ENCODE results near the gene CAMKK1.

Gene CAMKK1

DNA sequence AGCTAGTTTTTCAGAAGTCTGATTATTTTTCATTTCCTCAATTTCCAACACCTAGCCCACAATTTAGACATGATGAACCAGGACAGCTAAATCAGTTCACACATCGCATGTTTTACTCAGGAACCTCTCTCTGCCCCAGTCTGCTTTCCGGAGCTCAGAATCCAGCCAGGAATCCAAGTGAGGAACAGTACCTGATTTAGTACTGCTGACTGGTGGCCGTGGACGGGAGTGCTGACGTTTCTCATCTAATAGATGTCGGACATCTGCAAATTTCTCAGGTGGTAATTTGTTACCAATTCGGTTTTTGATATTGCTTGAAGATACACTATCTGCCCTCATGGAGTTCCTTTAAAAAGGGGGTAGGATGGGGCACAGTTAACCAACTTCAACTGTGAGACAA is 76.9 kb downstream of the CAMKK1 start:
- no peak for ATAC-seq
- TF ChIP-seq ZFP30 (CRISPR knock-in tag; IDR thresholded peaks at IDR 0.05) (no peak), ISL1 (CRISPR knock-in tag; IDR thresholded peaks at IDR 0.05) (no peak)

DNA sequence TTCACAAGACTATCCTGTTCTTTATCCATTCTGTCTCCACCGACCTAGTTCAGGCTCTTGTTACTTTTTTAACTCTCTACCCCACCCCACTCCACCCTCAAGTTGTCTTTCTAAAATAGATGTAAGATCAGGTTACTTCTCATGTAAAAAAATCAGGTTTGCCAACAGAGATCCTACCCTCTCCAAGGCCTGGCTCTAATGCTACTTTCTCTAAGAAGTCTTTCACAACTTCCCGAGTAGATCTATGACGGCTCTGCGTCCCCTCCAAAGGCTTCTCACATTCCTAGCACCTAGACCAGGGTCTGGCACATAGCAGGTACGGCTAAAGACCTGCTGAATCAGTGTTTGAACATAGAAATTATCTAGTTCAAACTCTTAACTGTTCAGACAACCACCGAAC is 77.7 kb downstream of the CAMKK1 start:
- TF ChIP-seq TCF4 (CRISPR knock-in tag; IDR thresholded peaks at IDR 0.05; ENCODE audit: borderline replicate concordance) (no peak), ISL1 (CRISPR knock-in tag; IDR thresholded peaks at IDR 0.05) (no peak), SNAI2 (CRISPR knock-in tag; IDR thresholded peaks at IDR 0.05) (no peak), ZFP30 (CRISPR knock-in tag; IDR thresholded peaks at IDR 0.05) (no peak), RARB (CRISPR knock-in tag; IDR thresholded peaks at IDR 0.05) (no peak), TOX (CRISPR knock-in tag; IDR thresholded peaks at IDR 0.05; ENCODE audit: borderline replicate concordance) (no peak), ZFP3 (CRISPR knock-in tag; IDR thresholded peaks at IDR 0.05) (no peak), ZNF70 (CRISPR knock-in tag; IDR thresholded peaks at IDR 0.05) (no peak), OSR1 (CRISPR knock-in tag; IDR thresholded peaks at IDR 0.05) (no peak), ARNTL (CRISPR knock-in tag; IDR thresholded peaks at IDR 0.05; ENCODE audit: borderline replicate concordance, low read depth) (no peak), ZC3H10 (CRISPR knock-in tag; IDR thresholded peaks at IDR 0.05) (no peak), PPARA (CRISPR knock-in tag; IDR thresholded peaks at IDR 0.05; ENCODE audit: borderline replicate concordance) (no peak), CSDC2 (CRISPR knock-in tag; IDR thresholded peaks at IDR 0.05) (no peak), ZNF8 (CRISPR knock-in tag; IDR thresholded peaks at IDR 0.05) (no peak)
- TF ChIP-seq, protein P1, sequence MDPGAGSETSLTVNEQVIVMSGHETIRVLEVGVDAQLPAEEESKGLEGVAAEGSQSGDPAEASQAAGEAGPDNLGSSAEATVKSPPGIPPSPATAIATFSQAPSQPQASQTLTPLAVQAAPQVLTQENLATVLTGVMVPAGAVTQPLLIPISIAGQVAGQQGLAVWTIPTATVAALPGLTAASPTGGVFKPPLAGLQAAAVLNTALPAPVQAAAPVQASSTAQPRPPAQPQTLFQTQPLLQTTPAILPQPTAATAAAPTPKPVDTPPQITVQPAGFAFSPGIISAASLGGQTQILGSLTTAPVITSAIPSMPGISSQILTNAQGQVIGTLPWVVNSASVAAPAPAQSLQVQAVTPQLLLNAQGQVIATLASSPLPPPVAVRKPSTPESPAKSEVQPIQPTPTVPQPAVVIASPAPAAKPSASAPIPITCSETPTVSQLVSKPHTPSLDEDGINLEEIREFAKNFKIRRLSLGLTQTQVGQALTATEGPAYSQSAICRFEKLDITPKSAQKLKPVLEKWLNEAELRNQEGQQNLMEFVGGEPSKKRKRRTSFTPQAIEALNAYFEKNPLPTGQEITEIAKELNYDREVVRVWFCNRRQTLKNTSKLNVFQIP (CRISPR knock-in tag; IDR thresholded peaks at IDR 0.05; ENCODE audit: borderline replicate concordance, low read depth): no peak
- TF ChIP-seq, protein P2, sequence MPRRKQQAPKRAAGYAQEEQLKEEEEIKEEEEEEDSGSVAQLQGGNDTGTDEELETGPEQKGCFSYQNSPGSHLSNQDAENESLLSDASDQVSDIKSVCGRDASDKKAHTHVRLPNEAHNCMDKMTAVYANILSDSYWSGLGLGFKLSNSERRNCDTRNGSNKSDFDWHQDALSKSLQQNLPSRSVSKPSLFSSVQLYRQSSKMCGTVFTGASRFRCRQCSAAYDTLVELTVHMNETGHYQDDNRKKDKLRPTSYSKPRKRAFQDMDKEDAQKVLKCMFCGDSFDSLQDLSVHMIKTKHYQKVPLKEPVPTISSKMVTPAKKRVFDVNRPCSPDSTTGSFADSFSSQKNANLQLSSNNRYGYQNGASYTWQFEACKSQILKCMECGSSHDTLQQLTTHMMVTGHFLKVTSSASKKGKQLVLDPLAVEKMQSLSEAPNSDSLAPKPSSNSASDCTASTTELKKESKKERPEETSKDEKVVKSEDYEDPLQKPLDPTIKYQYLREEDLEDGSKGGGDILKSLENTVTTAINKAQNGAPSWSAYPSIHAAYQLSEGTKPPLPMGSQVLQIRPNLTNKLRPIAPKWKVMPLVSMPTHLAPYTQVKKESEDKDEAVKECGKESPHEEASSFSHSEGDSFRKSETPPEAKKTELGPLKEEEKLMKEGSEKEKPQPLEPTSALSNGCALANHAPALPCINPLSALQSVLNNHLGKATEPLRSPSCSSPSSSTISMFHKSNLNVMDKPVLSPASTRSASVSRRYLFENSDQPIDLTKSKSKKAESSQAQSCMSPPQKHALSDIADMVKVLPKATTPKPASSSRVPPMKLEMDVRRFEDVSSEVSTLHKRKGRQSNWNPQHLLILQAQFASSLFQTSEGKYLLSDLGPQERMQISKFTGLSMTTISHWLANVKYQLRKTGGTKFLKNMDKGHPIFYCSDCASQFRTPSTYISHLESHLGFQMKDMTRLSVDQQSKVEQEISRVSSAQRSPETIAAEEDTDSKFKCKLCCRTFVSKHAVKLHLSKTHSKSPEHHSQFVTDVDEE (CRISPR knock-in tag; IDR thresholded peaks at IDR 0.05): no peak
- ATAC-seq: no peak

DNA sequence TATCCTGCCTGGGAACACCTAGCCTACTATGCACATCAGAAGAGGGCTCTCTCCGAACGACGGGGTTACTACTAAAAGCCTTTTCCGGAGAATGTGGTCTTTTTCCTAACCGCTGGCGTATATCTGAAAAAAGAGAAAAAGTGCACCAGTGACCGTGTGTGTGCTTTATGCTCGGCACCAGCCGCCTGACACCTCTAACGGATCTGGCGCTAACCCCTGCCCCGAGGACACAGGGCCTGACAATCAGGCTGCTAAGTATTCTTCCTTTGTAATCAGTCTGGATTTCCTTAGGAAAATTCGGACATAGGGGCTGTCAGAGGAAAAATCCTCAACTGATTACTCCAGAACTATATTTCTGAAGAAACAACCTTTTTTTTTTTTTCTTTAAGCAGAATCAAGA is 78.5 kb downstream of the CAMKK1 start:
- no peak for ATAC-seq
- TF ChIP-seq, protein P1 (CRISPR knock-in tag; IDR thresholded peaks at IDR 0.05; ENCODE audit: borderline replicate concordance, low read depth): no peak
- TF ChIP-seq ESRRG (CRISPR knock-in tag; IDR thresholded peaks at IDR 0.05) (no peak), ISL1 (CRISPR knock-in tag; IDR thresholded peaks at IDR 0.05) (no peak), ZNF565 (CRISPR knock-in tag; conservative IDR thresholded peaks at IDR 0.05; ENCODE audit: low read depth) (no peak), ZNF8 (CRISPR knock-in tag; IDR thresholded peaks at IDR 0.05) (no peak), TCF4 (CRISPR knock-in tag; IDR thresholded peaks at IDR 0.05; ENCODE audit: borderline replicate concordance) (no peak), ZC3H10 (CRISPR knock-in tag; IDR thresholded peaks at IDR 0.05) (no peak), RARB (CRISPR knock-in tag; IDR thresholded peaks at IDR 0.05) (no peak), CSDC2 (CRISPR knock-in tag; IDR thresholded peaks at IDR 0.05) (no peak), PPARA (CRISPR knock-in tag; IDR thresholded peaks at IDR 0.05; ENCODE audit: borderline replicate concordance) (no peak)
- TF ChIP-seq, protein P3, sequence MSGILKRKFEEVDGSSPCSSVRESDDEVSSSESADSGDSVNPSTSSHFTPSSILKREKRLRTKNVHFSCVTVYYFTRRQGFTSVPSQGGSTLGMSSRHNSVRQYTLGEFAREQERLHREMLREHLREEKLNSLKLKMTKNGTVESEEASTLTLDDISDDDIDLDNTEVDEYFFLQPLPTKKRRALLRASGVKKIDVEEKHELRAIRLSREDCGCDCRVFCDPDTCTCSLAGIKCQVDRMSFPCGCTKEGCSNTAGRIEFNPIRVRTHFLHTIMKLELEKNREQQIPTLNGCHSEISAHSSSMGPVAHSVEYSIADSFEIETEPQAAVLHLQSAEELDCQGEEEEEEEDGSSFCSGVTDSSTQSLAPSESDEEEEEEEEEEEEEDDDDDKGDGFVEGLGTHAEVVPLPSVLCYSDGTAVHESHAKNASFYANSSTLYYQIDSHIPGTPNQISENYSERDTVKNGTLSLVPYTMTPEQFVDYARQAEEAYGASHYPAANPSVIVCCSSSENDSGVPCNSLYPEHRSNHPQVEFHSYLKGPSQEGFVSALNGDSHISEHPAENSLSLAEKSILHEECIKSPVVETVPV (CRISPR knock-in tag; IDR thresholded peaks at IDR 0.05): no peak
- TF ChIP-seq, protein P4, sequence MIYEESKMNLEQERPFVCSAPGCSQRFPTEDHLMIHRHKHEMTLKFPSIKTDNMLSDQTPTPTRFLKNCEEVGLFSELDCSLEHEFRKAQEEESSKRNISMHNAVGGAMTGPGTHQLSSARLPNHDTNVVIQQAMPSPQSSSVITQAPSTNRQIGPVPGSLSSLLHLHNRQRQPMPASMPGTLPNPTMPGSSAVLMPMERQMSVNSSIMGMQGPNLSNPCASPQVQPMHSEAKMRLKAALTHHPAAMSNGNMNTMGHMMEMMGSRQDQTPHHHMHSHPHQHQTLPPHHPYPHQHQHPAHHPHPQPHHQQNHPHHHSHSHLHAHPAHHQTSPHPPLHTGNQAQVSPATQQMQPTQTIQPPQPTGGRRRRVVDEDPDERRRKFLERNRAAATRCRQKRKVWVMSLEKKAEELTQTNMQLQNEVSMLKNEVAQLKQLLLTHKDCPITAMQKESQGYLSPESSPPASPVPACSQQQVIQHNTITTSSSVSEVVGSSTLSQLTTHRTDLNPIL (CRISPR knock-in tag; IDR thresholded peaks at IDR 0.05; ENCODE audit: low read depth): no peak
